Right renal cortex interstitium (tissue), 3 donors: ENCODE data around the gene PLCXD3. TPM values are rescaled to one million over a fixed set of nuclear protein-coding genes. Genes with fewer than 3 reads are reported as not detected.

Experiments used
- DNase-seq, 3 donors: peaks; one replicate each; pipeline ENCODE4 v3.0.0-alpha.2; 2013; ENCODE audit warnings: low read depth in 3 of 3, low spot score in 2 of 3
- polyA plus RNA-seq, 3 donors: library from polyadenylated mRNA; unstranded; fragments of 120-200 nt; gene quantifications; one replicate each; pipeline ENCODE4 v1.2.1, GENCODE V29; 2013; ENCODE audit not compliant: insufficient read length in 3 of 3

Gene PLCXD3
- polyA plus RNA-seq, 3 donors = 0.47 to 0.52 (median 0.49) TPM

GRCh38 chr5:41416336-41416735, 94.1 kb downstream of the PLCXD3 start:
- DNase-seq = no peak

- DNase-seq = no peak
These were observed 95.2 kb downstream of the PLCXD3 start for GRCh38 chr5:41415242-41415641.

DNA sequence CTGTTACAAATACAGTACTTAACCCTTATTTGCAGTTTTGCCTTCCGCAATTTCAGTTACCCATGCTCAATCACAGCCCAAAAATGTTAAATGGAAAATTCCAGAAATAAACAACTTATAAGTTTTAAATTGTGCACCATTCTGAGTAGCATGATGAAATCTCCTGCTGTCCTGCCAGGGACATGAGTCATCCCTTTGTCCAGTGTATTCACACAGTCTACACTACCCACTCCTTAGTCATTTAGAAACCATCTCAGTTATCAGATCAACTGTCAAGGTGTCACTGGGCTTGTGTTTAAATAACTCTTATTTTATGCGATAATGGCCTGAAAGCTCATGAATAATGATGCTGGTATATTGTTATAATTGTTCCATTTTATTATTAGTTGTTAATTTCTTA, 95.8 kb downstream of the PLCXD3 start:
- no peak for DNase-seq

DNA sequence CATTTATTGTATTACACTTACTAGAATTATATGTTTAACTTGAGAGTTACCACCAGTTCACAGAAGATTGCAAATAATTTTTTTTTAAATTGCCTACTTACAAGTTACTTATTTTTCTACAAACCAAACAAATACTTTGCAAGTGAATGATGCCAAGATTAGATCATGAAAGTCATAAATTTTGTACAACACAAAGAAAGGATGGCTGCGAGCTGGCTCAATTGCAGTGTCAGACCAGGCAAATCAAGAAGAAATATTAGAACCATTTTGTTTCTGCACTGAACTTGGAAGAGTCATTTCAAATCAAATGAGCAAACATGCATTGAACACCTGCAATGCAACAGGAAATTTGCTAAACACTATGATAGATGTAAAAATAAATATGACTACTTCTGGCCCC, 97.3 kb downstream of the PLCXD3 start:
- no peak for DNase-seq

GRCh38 chr5:41412496-41412895, 97.9 kb downstream of the PLCXD3 start:
- no peak for DNase-seq

- DNase-seq = no peak
These were observed 99.7 kb downstream of the PLCXD3 start for GRCh38 chr5:41410737-41411136.

DNA sequence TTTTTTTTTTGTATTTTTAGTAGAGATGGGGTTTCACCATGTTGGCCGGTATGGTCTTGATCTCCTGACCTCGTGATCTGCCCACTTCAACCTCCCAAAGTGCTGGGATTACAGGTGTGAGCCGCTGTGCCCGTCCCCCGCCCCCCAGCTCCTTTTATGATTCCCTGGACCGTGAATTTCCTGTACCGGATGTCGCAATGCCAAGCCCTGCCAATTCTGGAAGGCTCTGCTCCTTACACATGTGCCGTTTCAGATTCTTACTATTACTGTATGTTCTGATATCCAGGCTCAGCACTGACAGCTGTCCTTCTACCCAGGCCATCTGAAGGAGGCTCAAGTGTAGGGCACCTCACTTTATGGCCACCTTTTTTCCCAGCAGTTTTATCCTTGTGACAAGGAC, 100.1 kb downstream of the PLCXD3 start:
- DNase-seq = no peak

DNA sequence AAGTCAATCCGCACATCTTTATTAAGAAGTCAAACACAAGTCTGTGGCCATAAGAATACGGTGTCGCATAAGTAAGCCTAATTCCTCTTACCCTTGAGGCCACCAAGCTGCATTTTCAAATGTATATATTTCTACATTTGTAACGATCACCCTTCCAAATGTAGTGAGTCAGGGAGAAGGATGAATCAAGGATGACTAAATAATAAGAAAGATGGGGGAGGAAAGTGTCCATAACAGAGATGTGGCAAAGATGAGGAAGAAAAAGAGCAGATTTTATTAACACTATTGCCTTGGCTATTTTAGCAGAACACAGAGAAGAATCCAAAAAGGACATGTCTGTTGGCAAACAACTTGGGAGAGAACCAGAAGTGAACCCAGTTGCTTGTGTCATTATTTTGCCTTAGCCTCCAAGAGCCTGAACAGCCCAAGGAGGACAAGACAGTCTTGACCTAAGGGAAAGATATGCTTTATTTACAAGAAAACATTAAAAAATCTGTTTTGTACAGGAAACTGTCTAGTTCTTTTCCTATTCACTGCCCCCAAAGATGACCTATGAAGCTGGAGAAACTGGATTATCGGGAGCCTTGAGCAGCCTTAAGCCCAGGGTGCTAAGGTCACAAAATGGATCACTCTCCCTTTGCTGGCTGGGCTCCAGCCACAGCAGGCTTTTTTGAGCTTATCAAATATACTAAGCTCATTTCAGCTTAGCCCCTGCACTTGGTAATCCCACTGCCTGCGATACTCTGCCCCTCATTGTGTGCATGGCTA, 101.5 kb downstream of the PLCXD3 start:
- no peak for DNase-seq

GRCh38 chr5:41406936-41407335, 103.5 kb downstream of the PLCXD3 start:
- no peak for DNase-seq

DNA sequence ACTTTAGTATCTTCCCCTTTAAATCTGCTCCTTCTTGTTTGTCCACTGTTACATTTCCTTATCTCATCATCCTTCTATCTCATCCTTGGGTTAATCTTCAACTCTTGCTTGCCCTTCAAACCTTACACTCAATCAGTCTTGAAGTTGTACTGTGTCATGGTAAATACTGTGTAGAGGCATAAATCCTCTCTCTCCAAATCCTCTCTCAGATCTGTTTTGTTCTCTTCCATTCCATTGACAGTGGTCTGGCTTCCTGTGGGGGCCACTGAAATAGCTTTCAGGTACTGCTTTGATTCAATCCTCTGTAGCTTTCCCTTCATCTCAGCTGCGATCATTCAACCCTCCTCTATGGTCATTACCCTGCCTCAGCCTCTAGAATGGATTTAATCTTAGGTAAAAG, 104.0 kb downstream of the PLCXD3 start:
- no peak for DNase-seq

DNA sequence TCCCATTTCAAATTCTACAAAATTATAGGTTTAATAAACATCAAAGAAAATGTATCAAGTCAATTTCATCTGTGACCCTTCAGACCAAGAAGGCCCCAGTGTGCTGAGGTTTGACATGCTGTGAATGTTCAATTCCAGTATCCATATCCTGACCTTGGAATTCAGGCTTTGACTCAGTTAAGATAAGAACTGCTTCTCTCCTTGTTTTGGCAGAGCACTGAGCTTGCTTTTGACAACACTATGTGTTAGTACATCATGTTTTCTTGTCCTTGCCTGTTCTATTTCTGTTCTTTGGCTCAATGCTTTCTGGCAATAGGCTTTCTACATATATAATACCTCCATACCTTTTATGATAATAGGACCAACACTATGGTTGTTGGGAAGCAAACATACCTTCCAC, 105.6 kb downstream of the PLCXD3 start:
- no peak for DNase-seq

DNA sequence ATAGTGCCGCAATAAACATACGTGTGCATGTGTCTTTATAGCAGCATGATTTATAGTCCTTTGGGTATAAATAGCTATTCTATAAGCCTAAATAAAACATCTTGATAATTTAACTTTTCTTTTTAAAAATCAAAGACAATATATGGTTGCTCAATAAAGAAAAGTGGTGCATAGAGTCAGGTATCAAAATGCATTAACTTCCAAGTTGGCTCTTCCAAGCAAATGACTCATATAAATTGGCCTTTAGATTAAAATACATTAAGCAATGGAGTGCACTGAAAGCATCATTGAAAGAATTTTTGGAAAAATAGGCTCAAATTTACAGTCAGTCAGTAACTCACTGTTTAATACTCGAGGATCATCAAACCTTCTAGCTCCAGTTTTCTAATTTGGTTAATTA, 106.6 kb downstream of the PLCXD3 start:
- DNase-seq = no peak

DNA sequence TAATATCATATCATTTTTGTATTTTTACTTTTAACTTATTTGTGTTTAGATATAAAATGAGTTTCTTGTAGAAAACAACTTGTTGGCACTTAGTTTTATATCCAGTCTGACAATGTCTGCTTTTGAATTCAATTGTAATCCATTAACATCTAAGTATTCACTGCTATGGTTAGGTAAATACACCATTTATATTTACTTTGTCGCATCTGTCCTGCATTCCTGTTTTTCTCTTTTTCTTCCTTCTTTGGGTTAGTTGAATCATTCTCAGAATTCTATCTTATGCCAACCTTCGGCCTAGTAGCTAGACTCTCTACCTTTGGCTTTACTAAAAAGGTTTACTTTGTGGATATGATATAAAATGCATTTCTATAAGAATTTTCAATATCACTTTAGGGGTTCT, 107.6 kb downstream of the PLCXD3 start:
- DNase-seq = no peak

DNA sequence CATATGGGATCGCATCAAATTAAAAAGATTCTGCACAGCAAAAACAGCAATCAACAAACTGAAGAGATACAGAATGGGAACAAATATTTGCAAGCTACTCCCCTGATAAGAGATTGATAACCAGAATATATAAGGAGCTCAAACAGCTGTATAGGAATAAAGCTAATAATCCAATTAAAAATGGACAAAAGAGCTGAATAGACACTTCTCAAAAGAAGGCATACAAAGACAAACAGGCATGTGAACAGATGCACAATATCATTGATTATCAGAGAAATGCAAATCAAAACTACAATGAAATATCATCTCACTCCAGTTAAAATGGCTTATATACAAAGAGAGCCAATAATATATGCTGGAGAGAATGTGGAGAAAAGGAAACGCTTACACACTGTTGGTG, 110.6 kb downstream of the PLCXD3 start:
- DNase-seq = no peak

DNA sequence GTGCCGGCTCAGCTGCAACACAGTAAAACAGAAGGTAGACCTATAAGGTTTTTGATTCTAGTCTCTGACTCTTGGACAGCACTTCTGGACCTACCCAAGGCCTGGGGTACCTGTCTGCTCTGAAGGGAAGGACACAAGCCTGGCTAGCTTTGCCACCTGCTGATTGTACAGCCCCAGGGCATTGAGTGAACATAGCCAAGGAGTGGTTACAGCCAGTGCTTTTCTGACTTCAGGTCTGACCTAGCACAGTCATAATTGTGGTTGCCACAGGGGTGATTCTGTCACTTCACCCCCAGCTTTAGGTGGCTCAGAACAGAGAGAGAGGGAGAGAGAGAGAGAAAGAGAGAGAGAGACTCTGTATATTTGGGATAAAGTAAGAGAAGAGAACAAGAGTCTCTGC, 118.4 kb downstream of the PLCXD3 start:
- no peak for DNase-seq

GRCh38 chr5:41374631-41375030, 135.8 kb downstream of the PLCXD3 start:
- DNase-seq = no peak

DNA sequence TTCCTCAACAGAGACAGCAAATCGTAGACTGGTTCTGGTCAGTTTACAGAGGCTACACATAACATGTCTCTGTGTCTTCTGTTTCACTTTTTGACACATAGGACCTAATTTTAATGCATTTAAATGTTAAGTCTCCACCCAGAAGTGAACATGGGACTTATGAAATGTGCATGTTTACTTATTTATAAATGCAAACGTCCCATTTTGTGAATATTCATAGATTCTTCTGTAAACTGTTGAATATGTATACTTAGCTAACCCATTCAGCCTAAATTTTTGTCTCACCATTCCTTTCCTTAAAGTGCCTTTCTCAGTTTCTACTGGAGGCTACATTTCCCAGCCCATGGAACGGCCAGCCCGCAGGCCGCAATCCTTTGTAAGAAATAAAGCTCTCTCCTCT, 137.2 kb downstream of the PLCXD3 start:
- no peak for DNase-seq

DNA sequence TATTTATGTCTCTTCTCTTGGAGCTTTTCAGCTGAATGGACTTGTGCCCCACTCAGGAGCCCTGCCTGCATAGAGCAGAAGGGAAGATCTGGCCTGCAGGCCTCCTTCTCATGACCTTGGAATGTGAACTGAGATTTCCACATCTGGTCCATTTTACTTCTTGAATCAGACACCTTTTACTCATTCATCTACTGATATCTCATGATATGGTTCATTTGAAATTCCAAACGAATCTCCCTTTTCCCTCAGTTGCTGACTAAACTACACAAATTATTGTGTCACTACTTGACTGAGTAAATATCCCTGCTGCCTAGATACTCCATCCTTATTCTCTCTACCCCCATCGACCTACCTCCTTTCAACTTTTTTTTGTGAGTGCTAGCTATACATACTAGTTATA, 138.7 kb downstream of the PLCXD3 start:
- no peak for DNase-seq

- no peak for DNase-seq
These were observed 139.9 kb downstream of the PLCXD3 start for GRCh38 chr5:41370482-41370881.

DNA sequence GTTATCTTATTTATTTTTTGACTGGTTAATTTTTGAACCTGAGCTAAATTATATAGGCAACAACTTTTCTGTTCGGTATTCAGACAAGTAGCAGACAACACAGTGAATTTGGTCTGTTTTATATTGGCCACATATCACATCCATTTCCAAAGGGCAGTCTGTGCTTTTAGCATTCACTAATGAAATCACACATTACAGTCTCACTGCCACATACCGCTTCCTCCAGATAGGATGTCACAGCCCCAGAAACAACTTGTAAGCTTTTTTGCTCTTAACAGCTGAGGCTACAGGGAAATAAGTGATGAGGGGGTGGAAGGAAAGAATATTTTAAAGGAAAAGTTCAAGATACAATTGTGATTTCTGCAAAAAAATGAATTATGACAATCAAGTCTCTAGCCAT, 140.6 kb downstream of the PLCXD3 start:
- no peak for DNase-seq

DNA sequence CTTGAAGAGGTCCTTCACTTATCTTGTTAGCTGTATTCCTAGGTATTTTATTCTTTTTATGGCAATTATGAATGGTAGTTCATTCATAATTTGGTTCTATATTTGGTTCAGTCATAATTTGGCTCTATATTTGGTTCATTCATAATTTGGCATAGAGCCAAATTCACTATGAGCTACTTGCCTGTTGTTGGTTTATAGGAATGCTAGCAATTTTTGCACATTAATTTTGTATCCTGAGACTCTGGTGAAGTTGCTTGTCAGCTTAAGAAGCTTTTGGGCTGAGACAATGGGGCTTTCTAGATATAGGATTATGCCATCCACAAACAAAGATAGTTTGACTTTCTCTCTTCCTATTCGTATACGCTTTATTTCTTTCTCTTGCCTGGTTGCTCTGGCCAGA, 142.2 kb downstream of the PLCXD3 start:
- no peak for DNase-seq

DNA sequence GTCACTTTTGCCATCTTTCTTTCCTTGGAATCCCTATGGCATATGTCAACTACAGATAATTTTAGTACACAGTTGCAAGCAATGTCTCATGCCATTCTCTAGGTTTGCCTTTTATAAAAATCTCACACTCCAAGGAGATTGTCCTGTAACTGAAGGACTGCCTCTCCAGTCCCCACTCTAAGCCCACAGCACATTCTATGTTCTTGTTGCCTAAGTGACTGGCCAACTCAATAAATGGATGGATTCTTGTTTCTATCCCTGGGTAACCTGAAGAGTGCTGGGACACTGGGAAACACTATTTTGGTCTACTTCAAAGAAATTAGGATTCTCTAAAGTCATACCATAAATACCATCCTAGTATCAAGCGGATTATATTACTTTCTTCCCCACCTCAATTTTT, 145.0 kb downstream of the PLCXD3 start:
- no peak for DNase-seq

DNA sequence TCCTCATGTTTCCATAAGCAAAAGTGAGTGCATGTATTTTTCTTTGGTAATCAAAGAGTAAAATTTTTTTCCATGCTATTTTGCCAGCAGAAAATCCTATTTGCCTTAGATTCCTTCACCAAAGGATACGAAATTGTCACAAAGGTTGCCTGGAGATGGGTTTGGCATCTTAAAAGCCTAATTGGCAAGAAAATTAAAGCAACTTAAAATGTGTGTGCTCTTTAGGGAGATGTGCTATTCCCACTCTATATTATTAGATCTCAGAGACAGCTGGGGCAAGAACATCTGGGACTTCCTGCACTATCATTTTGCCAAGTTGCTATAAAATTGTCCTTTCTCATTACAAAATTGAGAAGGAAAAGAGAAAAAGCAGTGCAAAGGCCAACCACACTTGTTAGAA, 146.1 kb downstream of the PLCXD3 start:
- no peak for DNase-seq
